Activated T-cell treated with anti-CD3 and anti-CD28 coated beads for 24 hours (primary cell): ENCODE measurements around the gene KRTAP2-3.
"Not testable (repeated sequence)": the region's sequence is repeated elsewhere in the genome, so short reads cannot be mapped to it uniquely, and the experiment has no call there.

Experiments used
- DNase-seq: peaks from one replicate; pipeline ENCODE4 v3.0.0-alpha.2; 2020; ENCODE audit warnings: low read depth

KRTAP2-3 gene, protein sequence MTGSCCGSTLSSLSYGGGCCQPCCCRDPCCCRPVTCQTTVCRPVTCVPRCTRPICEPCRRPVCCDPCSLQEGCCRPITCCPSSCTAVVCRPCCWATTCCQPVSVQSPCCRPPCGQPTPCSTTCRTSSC

GRCh38 chr17:41060052-41060604 is at the start of gene KRTAP2-3:
TSS of gene KRTAP2-3 (minus strand) at chr17:41060114. CDS start at chr17:41060050, 64 bp downstream.
- DNase-seq, result no peak

DNA sequence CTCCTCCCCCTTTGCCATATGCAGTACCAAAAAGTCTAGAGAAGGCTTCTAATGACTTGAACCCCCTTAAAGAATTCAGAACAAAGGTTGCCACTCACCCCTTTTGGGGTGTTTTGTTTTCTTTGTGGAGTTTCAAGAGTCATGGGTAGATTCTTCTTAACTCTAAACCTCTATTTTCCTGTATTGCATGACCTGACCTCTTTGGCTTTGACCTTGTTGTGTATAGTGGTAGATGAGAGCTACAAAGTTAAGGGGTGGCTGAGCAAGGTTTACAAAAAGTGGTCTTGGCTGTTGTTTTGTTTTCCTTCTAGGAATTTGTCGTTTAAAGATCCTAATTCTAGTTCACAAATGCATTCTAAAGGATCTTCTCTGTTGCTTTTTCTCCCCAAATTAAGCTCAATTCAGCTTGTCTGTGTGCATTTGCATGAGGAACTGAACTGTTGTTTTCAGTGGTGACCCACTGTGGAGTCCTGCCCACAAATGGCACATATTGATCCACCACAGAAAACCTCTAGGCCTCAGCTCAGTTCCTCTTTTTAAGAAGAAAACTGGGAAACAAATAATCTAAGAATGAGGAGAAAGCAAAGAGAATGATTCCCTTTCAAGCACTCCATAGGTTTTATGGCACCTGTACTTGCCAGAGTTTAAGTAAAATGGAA is 48.9 kb upstream of the KRTAP2-3 start:
- DNase-seq, result not testable (repeated sequence)

GRCh38 chr17:41107941-41108450 is 48.1 kb upstream of the KRTAP2-3 start:
- DNase-seq, result no peak

- DNase-seq, result not testable (repeated sequence)
These were observed 45.4 kb upstream of the KRTAP2-3 start, which contains the start of gene KRTAP4-9 for GRCh38 chr17:41105347-41105746. TSS of gene KRTAP4-9 (plus strand) at chr17:41105389. CDS start at chr17:41105389, 0 bp downstream.

DNA sequence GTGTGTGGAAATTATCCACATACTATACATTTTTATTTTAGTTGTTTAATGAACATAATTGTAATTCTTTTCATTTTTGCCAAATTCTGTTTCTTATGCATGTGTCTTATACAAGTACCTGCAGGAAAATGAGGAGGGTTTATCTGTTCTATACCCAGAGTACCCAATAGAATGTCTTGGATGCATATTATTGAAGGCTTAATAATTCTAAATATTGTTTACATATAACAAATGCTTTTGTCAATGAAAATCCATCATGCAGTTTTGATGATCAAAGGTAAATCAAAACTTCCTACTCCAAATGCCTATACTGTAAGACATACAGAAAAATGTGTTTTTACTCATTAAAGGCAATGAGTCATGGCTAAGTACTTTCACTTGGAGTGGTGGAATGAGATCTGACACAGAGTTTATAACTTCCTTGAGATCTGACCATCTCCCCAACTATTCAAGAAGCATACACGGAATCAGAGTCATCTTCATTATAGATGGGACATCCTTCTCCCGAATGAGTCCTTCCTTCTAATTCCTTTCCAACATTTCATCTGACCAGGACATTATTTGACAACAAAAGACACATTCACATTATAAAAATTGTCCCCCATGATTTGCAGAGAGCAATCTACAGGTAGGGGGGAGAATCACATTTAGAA is 44.6 kb upstream of the KRTAP2-3 start:
- not testable (repeated sequence) for DNase-seq

GRCh38 chr17:41103896-41104295 is 44.0 kb upstream of the KRTAP2-3 start:
- no peak for DNase-seq

GRCh38 chr17:41101586-41102259 is 41.8 kb upstream of the KRTAP2-3 start, which contains the start of gene KRTAP4-16:
TSS of gene KRTAP4-16 (minus strand) at chr17:41102209. CDS start at chr17:41102209, 0 bp downstream.
- no peak for DNase-seq

DNA sequence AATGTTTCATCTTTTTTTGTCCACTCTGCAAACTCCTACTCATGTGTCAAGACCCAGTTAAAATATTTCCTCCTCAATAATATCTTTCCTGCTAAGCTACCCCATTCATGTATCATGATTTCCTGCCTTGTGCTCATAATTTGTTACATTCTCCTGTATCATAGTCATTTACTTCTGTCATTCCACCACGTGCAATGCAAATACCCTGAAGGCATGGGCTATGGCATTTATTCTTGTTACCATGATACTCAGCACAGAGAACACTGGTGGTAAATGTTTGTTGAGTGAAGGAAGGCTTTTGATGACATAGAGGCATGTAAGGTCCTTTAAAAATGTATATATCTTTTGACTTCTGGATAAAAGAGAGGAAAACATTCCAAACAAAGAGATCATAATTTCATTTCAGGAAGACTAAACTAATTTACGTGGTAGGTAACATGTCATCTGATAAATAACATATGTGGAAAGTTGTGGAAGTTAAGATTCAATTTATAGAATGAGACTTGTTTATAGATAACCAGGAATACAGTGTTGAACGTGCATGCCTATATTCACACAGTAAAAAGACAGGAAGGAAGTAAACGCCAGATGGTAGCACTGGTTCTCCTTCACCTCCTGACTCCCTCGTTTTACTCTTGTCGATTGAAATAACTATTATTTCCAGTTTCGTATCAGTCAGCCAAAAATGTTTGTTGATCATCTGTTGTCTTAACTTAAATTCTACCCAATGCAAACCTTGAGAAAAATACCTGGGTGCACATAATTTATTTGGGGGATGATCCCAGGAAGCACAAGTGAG is 40.0 kb upstream of the KRTAP2-3 start:
- not testable (repeated sequence) for DNase-seq

DNA sequence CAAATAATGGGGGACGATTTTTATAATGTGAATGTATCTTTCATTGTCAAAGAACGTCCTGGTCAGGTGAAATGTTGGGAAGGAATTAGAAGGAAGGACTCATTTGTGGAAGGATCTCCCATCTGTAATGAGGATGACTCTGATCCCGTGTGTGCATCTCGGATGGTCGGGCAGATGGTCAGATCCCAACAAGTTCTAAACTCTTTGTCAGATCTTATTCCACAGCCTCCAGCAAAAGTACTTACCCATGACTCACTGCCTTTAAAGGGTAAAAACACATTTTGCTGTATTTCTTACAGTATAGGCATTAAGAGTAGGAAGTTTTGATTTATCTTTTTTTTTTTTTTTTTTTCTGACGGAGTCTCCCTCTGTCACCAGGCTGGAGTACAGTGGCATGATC is 38.6 kb upstream of the KRTAP2-3 start:
- no peak for DNase-seq

DNA sequence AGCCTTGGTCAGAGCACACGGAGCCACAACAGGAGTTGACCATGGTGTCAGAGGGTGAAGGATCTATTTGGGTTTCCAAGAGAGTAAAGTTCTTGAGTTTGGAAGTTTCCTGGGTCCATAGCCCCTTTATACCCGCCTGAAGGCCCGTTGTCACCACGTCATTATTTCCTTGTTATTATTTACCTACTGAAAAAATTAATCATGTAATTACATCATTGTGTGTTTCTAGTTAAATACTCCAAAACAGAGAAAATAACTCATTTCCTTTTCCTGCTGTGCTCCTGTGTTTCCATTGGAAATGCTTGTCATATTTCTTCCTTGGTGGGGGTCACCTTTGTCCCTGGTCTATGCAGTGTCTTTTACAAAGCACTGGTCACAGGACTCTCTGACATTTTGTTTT is 38.1 kb upstream of the KRTAP2-3 start, which contains the start of gene KRTAP4-8:
KRTAP4-8 (minus strand) TSS at position 101 of the 400 bp plus-strand sequence; CDS start at position 43, 58 bp downstream.
- no peak for DNase-seq

- no peak for DNase-seq
These were observed 36.1 kb upstream of the KRTAP2-3 start for GRCh38 chr17:41096055-41096454.

DNA sequence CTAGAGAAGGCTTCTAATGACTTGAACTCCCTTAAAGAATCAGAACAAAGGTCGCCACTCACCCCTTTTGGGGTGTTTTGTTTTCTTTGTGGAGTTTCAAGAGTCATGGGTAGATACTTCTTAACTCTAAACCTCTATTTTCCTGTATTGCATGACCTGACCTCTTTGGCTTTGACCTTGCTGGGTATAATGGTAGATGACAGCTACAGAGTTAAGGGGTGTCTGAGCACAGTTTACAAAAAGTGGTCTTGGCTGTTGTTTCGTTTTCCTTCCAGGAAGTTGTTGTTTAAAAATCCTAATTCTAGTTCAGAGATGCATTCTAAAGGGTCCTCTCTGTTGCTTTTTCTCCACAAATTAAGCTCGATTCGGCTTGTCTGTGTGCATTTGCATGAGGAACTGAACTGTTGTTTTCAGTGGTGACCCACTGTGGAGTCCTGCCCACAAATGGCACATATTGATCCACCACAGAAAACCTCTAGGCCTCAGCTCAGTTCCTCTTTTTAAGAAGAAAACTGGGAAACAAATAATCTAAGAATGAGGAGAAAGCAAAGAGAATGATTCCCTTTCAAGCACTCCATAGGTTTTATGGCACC is 28.9 kb upstream of the KRTAP2-3 start:
- not testable (repeated sequence) for DNase-seq

DNA sequence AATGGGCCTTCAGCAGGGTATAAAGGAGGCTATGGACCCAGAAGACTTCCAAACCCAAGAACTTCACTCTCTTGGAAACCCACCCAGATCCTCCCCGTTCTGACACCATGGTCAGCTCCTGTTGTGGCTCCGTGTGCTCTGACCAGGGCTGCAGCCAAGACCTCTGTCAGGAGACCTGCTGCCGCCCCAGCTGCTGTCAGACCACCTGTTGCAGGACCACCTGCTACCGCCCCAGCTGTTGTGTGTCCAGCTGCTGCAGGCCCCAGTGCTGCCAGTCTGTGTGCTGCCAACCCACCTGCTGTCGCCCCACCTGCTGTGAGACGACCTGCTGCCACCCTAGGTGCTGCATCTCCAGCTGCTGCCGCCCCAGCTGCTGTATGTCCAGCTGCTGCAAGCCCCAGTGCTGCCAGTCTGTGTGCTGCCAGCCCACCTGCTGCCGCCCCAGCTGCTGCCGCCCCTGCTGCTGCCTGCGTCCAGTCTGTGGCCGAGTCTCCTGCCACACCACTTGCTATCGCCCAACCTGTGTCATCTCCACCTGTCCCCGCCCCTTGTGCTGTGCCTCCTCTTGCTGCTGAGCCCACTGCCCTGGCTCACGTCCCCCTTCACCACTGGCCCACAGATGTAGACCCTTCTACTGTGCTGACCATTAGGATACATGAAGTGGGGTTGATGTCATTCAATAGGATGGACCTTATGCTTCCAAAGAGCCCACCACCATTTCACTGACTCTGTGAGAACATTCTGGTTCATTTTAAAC is 24.4 kb upstream of the KRTAP2-3 start, which contains the start of gene KRTAP4-7:
KRTAP4-7 (plus strand) TSS at position 51 of the 757 bp plus-strand sequence; CDS start at position 108, 57 bp downstream.
- DNase-seq, result not testable (repeated sequence)

GRCh38 chr17:41083427-41083826 is 23.5 kb upstream of the KRTAP2-3 start:
- DNase-seq, result not testable (repeated sequence)

- DNase-seq, result no peak
These were observed 22.7 kb upstream of the KRTAP2-3 start for GRCh38 chr17:41082626-41083025.

GRCh38 chr17:41076788-41077187 is 16.9 kb upstream of the KRTAP2-3 start:
- no peak for DNase-seq

DNA sequence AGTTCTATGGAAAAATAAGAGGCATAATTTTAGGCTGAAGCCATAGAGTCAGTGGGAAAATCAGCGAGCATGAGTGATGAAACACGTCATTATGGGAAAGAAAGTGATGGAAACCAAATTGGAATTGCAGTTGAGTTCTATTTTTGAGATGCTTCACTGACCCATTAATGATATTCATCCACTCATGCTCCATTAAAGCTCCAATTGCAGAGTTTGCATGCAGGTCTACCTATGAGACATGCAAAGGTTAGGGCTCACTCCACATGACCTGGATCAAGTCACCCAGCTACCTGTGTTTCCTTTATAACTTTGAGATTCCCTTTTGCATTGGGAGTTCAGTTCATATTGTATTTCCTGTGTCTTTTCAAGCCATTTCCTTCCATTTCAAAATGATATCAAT is 13.8 kb upstream of the KRTAP2-3 start:
- DNase-seq, result no peak

- no peak for DNase-seq
These were observed 11.9 kb upstream of the KRTAP2-3 start for GRCh38 chr17:41071606-41072360.

DNA sequence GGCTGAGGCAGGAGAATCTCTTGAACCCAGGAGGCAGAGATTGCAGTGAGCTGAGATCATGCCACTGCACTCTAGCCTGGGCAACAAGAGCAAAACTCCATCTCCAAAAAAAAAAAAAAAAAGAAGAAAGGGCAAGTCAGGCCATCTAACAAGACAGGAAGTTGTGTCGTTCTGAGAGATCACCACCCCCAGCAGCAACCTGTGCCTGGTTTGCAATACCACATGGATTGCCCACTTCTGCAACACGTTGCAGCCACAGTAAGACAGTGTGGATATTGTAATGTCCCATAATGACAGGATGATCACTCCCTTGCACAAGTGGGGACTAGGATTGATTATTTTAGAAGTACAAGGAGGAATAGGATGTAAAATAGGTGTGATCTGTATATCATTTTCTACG is 9.1 kb upstream of the KRTAP2-3 start:
- no peak for DNase-seq
